GM21737 (cell line): Measurements from ENCODE around the gene E2F8.

Source experiments
- ATAC-seq: cut with Tn5 transposase; IDR thresholded peaks from one replicate; pipeline ENCODE4 v1.9.1; 2021; ENCODE audit warnings: mild to moderate bottlenecking, moderate library complexity; ENCODE audit not compliant: unreplicated experiment

E2F8 gene

GRCh38 chr11:19225581-19225980, 15.2 kb downstream of the E2F8 start:
- ATAC-seq = no peak

GRCh38 chr11:19225123-19225522, 15.6 kb downstream of the E2F8 start:
- ATAC-seq = no peak

DNA sequence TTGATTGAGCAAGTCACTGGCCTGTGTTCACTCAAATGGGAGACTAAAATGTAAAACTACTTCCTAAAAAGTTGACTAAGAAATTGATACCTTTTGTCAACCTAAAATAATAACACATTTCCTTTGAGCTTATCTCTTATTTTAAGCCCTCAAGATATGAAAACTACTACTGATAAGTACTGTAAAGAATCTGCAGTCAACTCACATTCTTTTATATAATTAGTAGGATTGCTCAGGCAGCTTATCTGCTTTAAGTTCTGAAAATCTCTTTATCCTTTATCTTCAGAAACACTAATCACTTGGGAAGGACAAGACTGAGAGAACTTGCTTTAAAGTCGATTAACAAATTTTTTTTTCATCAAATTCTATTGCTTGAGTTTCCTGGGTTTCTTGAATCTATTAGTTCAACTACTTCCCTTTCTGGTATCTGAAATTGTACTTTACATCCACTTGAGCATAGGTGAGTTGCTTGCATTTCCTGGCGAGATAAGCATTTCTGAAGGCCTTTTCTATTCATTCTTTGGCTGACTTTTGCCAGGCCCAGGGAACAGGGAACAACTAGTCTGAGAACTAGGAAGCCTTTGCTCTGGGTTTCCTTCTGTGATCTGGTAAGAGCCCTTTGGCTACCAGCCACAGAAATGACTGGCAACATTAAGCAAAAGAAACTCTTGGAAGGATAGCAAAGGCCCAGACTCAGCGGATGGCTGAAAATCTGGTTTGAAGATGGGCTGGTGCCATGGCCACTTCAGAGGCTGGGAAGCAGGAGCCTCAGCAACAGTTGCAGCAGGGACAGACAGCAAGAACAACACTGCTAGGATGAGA, 19.6 kb downstream of the E2F8 start:
- no peak for ATAC-seq

GRCh38 chr11:19218786-19219460, 21.8 kb downstream of the E2F8 start:
- ATAC-seq = no peak

- ATAC-seq = no peak
These were observed 22.5 kb downstream of the E2F8 start for GRCh38 chr11:19218216-19218615.

- ATAC-seq = no peak
These were observed 23.9 kb downstream of the E2F8 start for GRCh38 chr11:19216709-19217374.

- no peak for ATAC-seq
These were observed 24.7 kb downstream of the E2F8 start for GRCh38 chr11:19216021-19216420.

DNA sequence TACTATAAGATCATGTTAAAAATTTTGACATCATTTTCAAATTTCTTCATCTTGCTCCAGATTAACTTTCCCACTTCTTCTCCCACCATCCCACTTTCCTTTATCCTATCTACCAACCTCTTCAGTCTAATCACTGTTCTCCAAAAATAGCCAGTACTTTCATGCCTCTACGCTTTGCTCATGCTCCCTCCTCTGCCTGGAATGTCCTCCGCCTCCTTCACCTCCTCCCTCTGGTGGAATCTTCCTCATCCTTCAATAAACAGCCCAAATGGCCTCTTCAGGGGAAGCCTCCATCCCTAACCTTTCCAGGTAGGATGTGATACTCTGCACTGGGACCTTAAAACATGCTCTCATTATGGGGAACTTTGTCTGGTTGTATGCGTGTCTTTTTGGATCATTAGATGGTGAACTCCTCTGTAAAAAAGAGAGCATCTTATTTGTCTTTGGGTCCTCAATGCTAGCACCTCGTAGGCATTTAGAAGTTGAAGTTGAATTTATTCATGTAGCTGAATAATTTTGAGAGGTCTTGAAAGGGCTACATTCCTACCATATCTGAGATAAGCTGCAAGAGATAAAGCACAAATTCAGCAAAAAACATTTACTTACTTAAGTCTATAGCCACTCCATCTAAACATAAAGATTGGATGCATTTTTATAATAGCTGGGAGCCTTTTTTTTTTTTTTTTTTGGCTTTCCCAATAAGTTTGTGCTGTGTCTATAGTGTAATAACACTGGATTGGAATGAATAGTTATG, 31.0 kb downstream of the E2F8 start:
- no peak for ATAC-seq

DNA sequence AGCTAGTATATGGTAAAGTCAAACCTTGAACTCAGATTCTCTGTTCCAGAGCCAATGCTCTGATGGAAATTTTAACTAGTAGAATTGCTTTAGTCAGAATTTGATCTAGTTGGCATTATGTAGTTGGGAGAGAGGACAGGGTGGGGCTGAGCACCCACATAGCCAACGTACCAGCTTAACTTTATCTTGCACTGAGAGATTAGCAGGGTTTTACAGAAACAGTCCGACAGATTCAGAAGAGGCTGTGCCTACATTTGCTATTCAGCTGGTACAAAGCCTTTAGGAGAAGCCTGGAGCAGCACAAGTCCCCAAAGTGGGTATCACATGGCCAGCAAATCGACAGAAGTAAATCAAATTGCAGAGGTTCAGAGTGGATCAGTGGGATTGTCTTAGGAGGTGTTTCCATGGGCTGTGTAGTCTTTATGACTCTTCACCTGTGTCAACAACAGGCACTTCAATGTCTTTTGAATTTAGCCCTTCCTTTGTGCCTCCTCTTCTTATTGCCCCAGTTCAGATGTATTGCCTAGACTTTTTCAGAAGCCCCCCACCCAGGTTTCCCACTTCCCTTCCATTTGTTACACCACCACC, 31.7 kb downstream of the E2F8 start:
- no peak for ATAC-seq

DNA sequence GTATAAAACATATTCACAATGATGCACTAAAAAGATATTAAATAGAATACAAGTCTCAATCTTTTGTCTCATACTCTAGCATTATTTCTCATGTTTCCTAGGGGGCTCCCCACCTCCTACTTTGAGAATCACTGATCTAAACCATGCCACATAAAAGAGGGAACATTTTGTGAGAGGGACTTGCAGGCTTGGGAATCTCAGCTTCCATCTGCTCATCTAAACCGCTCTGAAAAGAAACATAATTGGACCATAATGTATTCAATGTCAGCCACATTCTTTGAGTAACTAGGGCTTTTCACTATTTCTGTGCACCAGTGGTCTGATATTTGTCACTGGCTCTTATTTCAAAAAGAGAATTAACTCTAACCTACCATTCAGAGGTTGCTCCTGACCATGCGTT, 32.6 kb downstream of the E2F8 start:
- ATAC-seq = no peak

DNA sequence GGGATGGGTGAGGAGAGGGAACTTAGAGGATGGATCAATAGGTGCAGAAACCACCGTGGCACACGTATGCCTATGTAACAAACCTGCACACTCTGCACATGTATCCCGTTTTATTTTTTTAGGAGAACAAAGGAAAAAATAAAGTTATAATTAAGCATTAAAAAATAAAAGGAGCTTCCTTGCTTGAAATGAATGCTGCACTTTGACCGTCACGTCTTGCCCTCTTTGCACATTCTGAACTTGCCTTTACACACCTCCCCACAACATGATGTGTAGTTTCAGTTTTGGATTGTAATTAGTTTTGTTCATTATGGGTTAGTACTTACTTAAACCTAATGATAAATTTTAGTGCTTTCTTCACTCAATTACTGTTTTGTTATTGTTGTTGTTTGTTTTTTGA, 35.9 kb downstream of the E2F8 start:
- no peak for ATAC-seq

- no peak for ATAC-seq
These were observed 38.8 kb downstream of the E2F8 start, which contains the start of gene CSRP3 for GRCh38 chr11:19201737-19202605. Gene CSRP3 (minus strand): TSS chr11:19201983. CDS start chr11:19192448, 9,535 bp downstream.

- no peak for ATAC-seq
These were observed 40.1 kb downstream of the E2F8 start for GRCh38 chr11:19200410-19201201.

GRCh38 chr11:19199771-19200170, 41.0 kb downstream of the E2F8 start:
- ATAC-seq = no peak

DNA sequence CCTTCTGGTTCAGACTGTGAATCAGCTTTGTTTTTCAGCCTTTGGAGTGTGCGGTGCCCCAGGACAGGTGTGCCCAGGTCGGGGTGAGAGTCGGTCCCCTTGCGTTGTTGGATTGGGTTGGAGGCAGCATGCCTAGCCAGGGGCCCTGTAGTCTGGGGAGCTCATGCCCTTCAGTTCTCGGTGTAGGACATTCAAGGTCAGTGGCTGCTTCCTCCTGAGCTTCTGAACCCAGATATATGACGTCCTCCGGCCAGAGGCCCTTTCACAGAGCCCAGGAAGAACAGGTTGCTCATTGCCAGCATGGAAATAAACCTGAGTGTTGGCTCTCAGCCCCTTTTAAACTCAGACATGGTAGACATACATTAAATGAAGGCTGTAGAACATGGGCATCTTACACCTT, 41.7 kb downstream of the E2F8 start:
- no peak for ATAC-seq

DNA sequence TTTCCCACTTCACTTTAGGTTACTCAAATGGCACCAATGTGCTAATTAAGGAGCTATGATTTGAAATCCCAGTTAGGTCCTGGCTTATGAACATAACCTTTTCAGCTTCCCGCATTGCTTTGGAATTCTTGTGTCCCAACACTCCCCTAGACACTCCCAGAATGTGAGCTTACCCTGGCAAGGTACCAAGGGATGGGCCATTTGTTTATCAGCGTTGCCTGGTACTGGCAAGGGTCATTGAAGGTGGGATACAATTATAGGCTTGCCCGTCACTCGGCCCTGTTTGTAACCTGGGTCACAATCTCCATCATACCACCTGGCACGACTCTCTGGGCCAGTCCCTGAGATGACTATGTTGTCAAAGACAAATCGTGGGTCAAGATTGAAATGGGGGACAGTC, 44.3 kb downstream of the E2F8 start:
- no peak for ATAC-seq

- ATAC-seq = no peak
These were observed 46.0 kb downstream of the E2F8 start for GRCh38 chr11:19194620-19195308.

DNA sequence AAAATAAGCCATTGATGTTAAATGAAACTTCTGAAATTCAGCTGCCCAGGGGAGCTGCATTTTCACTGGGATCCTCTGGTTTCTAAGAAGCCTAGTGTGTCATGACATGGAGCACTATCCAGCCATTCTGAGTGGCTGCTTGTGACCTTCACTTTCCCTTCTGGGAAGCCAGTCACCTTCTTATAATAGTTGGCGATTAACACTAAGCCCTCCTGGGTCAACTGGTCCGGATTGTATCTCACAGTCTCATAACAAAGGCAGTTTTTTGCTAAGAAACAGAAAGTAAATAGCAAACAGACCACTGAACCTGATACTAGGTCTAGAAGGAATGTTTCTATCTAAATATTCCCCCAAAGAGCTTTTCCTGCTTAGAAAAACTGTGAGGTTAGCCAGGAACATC, 46.8 kb downstream of the E2F8 start:
- no peak for ATAC-seq
